SH-SY5Y (cell line): ENCODE data around the gene MAPKAPK2.

Source experiments
- GATA2 ChIP-seq: IDR thresholded peaks from 2 replicates; pipeline ENCODE4 v1.6.1; 2011; ENCODE audit warnings: mild to moderate bottlenecking, low read depth, low read length
- GATA3 ChIP-seq: IDR thresholded peaks from 2 replicates; pipeline ENCODE4 v1.6.1; 2011; ENCODE audit warnings: low read depth, mild to moderate bottlenecking, low read length, moderate library complexity

DNA sequence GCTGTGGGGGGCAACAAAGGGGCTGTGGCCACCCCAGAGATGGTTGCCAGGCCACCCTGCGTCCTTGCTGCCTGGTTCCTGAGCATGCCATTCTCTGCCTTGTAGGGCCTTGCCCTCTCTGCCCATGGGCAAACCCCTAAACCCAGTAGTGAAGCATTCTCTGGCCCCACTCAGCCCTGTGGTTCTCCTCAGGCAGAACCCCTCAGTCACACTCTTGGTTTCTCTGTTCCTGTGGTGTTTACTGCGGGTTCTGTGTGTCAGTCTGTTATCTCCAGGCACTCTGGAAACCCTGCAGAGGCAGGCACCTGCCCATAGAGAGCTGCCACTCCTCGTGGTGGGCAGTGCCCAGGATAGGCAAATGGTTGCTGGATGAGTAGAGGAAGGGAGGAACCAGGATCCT lies 44.8 kb downstream of the MAPKAPK2 start:
- TF ChIP-seq GATA3 (no peak), GATA2 (no peak)
